Ovary (tissue), 3 donors: ENCODE data around the gene STXBP4.

Source experiments
- CTCF ChIP-seq, 3 donors: fragments of 450-650 bp in 2 of 3; fragments of 200-600 bp in 1 of 3; IDR thresholded peaks; one replicate each; pipeline versions ENCODE4 v1.5.1 to v1.8.0; 2016 to 2022; ENCODE audit warnings: antibody characterized with exemption in 3 of 3, mild to moderate bottlenecking in 1 of 3
- EP300 ChIP-seq: sonication (generic); formaldehyde crosslinking; IDR thresholded peaks from one replicate; pipeline ENCODE4 v1.6.1; 2017; ENCODE audit warnings: antibody characterized with exemption
- POLR2A ChIP-seq: fragments of 450-650 bp; IDR thresholded peaks from one replicate; pipeline ENCODE4 v1.6.1; 2017; ENCODE audit warnings: antibody characterized with exemption, mild to moderate bottlenecking, moderate library complexity
- donor health status: DM: no; HTN: no; CAD: no.

- no peak for TF ChIP-seq CTCF (IDR thresholded peaks at IDR 0.05)
- TF ChIP-seq EP300, result no peak
- no peak for TF ChIP-seq POLR2A
Measured at GRCh38 chr17:55038291-55038690, 69.7 kb downstream of the STXBP4 start.
